ENCODE measurements around the gene TREM2.

TREM2 gene

DNA sequence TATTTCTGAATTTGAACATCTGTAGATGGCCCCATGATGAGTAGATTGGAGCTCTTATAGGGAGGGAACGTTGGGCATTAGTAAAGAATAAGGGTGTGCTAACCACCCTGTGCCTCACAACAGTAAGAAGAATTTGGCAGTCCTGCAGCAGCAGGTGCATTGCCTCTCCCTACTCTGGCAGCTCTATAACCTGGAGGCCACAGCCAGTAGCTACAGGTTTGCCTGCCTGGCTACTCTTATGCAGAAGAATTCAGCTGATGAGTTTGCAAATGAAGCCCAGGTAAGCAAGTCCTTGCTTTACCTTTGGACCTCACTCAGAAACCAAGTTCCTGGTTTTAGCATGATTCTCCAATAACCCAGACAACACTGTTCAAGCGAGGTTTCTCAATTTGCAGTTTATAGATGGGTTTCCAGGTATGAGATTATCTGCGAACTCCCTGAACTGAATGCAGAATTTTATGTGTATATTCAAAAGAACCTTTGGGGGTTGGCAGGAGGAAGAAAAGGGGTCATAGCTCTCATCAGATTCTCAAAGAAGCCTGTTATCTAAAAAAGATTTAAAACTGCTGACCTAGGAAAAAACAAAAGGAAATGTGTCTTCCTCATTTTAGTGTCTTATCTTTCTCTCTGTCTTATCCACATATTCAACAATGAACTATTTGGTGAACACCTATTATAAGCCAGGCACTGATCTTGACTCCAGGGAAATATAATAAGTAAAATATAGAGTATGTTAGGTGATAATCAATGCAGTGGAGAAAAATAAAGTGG lies 27.7 kb downstream of the TREM2 start:
- TF ChIP-seq CTCF (IDR thresholded peaks at IDR 0.05; ENCODE audit: low read depth, low read length, poor library complexity, severe bottlenecking): no peak
- TF ChIP-seq EZH2phosphoT487 (IDR thresholded peaks at IDR 0.05; ENCODE audit: borderline replicate concordance, low read length): no peak
- no peaks in the 10 kb centered on the region for H3K9me3 ChIP-seq (ENCODE audit: control insufficient read depth, insufficient read depth, low read length)
- no peaks in the 10 kb centered on the region for H4K20me1 ChIP-seq (ENCODE audit: control insufficient read depth, insufficient read depth, low read depth, low read length)
- no peak overlapping the region for H3K4me3 ChIP-seq (ENCODE audit: low read length)
- no peak overlapping the region for H3K27ac ChIP-seq (ENCODE audit: low read depth, low read length)
- H3K27me3 ChIP-seq (ENCODE audit: control insufficient read depth, low read length): no peaks in the 10 kb centered on the region
- no peaks in the 10 kb centered on the region for H3K4me1 ChIP-seq (ENCODE audit: control insufficient read depth, low read length)
- no peaks in the 10 kb centered on the region for H3K36me3 ChIP-seq (ENCODE audit: control insufficient read depth, low read length)
- H3K4me2 ChIP-seq (ENCODE audit: low read length): no peak overlapping the region
- H3K9me2 ChIP-seq (replicated peaks; ENCODE audit: control insufficient read depth, low read length): no peaks in the 10 kb centered on the region
- H3F3A ChIP-seq (ENCODE audit: control insufficient read depth, insufficient read depth): no peaks in the 10 kb centered on the region
- H3K79me2 ChIP-seq (ENCODE audit: control insufficient read depth, low read length): no peaks in the 10 kb centered on the region

- H3K4me2 ChIP-seq (ENCODE audit: low read length): no peak overlapping the region
- H3K9me2 ChIP-seq (replicated peaks; ENCODE audit: control insufficient read depth, low read length): no peaks in the 10 kb centered on the region
- H4K20me1 ChIP-seq (ENCODE audit: control insufficient read depth, insufficient read depth, low read depth, low read length): no peaks in the 10 kb centered on the region
- H3K79me2 ChIP-seq (ENCODE audit: control insufficient read depth, low read length): no peaks in the 10 kb centered on the region
- TF ChIP-seq CTCF (IDR thresholded peaks at IDR 0.05; ENCODE audit: low read depth, low read length, poor library complexity, severe bottlenecking) (no peak), EZH2phosphoT487 (IDR thresholded peaks at IDR 0.05; ENCODE audit: borderline replicate concordance, low read length) (no peak)
- H3K9me3 ChIP-seq (ENCODE audit: control insufficient read depth, insufficient read depth, low read length): no peaks in the 10 kb centered on the region
- no peaks in the 10 kb centered on the region for H3K27me3 ChIP-seq (ENCODE audit: control insufficient read depth, low read length)
- H3K4me3 ChIP-seq (ENCODE audit: low read length): no peak overlapping the region
- H3K4me1 ChIP-seq (ENCODE audit: control insufficient read depth, low read length): no peaks in the 10 kb centered on the region
- H3K27ac ChIP-seq (ENCODE audit: low read depth, low read length): no peak overlapping the region
- H3F3A ChIP-seq (ENCODE audit: control insufficient read depth, insufficient read depth): no peaks in the 10 kb centered on the region
- H3K36me3 ChIP-seq (ENCODE audit: control insufficient read depth, low read length): no peaks in the 10 kb centered on the region
These were observed 30.7 kb downstream of the TREM2 start for GRCh38 chr6:41132254-41132653.

DNA sequence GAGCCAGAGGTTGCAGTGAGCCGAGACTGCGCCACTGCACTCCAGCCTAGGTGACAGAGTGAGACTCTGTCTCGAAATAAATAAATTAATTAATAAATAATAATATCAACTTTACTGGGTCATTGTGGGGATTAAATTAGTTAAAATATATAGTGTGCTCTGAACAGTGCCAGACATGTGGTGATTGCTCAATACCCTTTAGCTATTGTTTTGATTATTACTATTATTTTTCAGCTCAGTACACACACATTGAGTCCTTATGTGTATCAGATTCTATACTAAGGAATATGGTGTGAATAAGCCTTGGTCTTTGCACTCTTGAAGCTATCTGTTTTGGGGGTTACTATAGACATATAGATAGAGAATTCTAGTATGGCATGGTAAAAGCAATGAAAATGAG lies 37.6 kb downstream of the TREM2 start:
- Histone ChIP-seq H3K27ac (ENCODE audit: low read depth, low read length) (no peak overlapping the region), H3K4me3 (ENCODE audit: low read length) (no peak overlapping the region), H3K9me2 (replicated peaks; ENCODE audit: control insufficient read depth, low read length) (no peaks in the 10 kb centered on the region), H3K36me3 (ENCODE audit: control insufficient read depth, low read length) (no peaks in the 10 kb centered on the region), H3K9me3 (ENCODE audit: control insufficient read depth, insufficient read depth, low read length) (no peaks in the 10 kb centered on the region), H3F3A (ENCODE audit: control insufficient read depth, insufficient read depth) (no peaks in the 10 kb centered on the region), H3K79me2 (ENCODE audit: control insufficient read depth, low read length) (no peaks in the 10 kb centered on the region), H3K4me2 (ENCODE audit: low read length) (no peak overlapping the region), H3K4me1 (ENCODE audit: control insufficient read depth, low read length) (no peaks in the 10 kb centered on the region), H3K27me3 (ENCODE audit: control insufficient read depth, low read length) (no peaks in the 10 kb centered on the region), H4K20me1 (ENCODE audit: control insufficient read depth, insufficient read depth, low read depth, low read length) (no peaks in the 10 kb centered on the region)
- TF ChIP-seq EZH2phosphoT487 (IDR thresholded peaks at IDR 0.05; ENCODE audit: borderline replicate concordance, low read length) (no peak), CTCF (IDR thresholded peaks at IDR 0.05; ENCODE audit: low read depth, low read length, poor library complexity, severe bottlenecking) (no peak)
